ENCODE measurements around the gene METRNL. TPM values are rescaled to one million over a fixed set of nuclear protein-coding genes. Genes with fewer than 3 reads are reported as not detected.
A peak's percentile ranks its signal among the peaks of the same experiment; 100 is the strongest.

The METRNL gene
- total RNA-seq, 1 donor from 2014 or later = 156 TPM

GRCh38 chr17:83083368-83084201 is 4.2 kb downstream of the METRNL start:
- peak in 1 of 2 donors; percentile 96 for DNase-seq (ENCODE audit: extremely low spot score in 2 of 2)

GRCh38 chr17:83084214-83084613 is 4.8 kb downstream of the METRNL start:
- Histone ChIP-seq H3K4me3 (peak overlapping the region in 1 of 2 donors; percentile 19), H3K27ac (peak overlapping the region; percentile 86)
- intact Hi-C loops (cut with DNase I) = no loop called here

More at GRCh38 chr17:83083368-83084201, 4.2 kb downstream of the METRNL start:
- Histone ChIP-seq H3K9me3 (no peaks in the 10 kb centered on the region), H3K4me3 (peak overlapping the region in 1 of 2 donors; percentile 19), H3K4me1 (peaks cover 80% of the 10 kb centered on the region), H3K27me3 (no peaks in the 10 kb centered on the region), H3K27ac (peak overlapping the region; percentile 86), H3K36me3 (peaks cover 0 to 20% of the 10 kb centered on the region in 2 donors)
- intact Hi-C loops (cut with DNase I) = no loop called here
- TF ChIP-seq POLR2AphosphoS5 (IDR thresholded peaks at IDR 0.05; ENCODE audit: insufficient read depth in 1 of 2, low read depth in 1 of 2) (peak; percentile 32 to 96), POLR2A (IDR thresholded peaks at IDR 0.05) (peak in 1 of 2 donors; percentile 5), CTCF (IDR thresholded peaks at IDR 0.05) (no peak)

GRCh38 chr17:83084621-83085056 is 5.2 kb downstream of the METRNL start:
- intact Hi-C loops (cut with DNase I) = no loop called here
- Histone ChIP-seq H3K36me3 (peaks cover 0 to 20% of the 10 kb centered on the region in 2 donors), H3K4me1 (peaks cover 86% of the 10 kb centered on the region), H3K27me3 (no peaks in the 10 kb centered on the region), H3K27ac (peak overlapping the region; percentile 86), H3K9me3 (no peaks in the 10 kb centered on the region), H3K4me3 (peak overlapping the region in 1 of 2 donors; percentile 19)
- DNase-seq (ENCODE audit: extremely low spot score in 2 of 2) = no peak
- TF ChIP-seq POLR2A (IDR thresholded peaks at IDR 0.05) (no peak), CTCF (IDR thresholded peaks at IDR 0.05) (no peak), POLR2AphosphoS5 (IDR thresholded peaks at IDR 0.05; ENCODE audit: insufficient read depth in 1 of 2, low read depth in 1 of 2) (peak in 1 of 2 donors; percentile 16)

More at GRCh38 chr17:83084214-83084613, 4.8 kb downstream of the METRNL start:
- TF ChIP-seq POLR2A (IDR thresholded peaks at IDR 0.05) (no peak), POLR2AphosphoS5 (IDR thresholded peaks at IDR 0.05; ENCODE audit: insufficient read depth in 1 of 2, low read depth in 1 of 2) (no peak), CTCF (IDR thresholded peaks at IDR 0.05) (no peak)
- Histone ChIP-seq H3K4me1 (peaks cover 82% of the 10 kb centered on the region), H3K27me3 (no peaks in the 10 kb centered on the region), H3K36me3 (peaks cover 0 to 20% of the 10 kb centered on the region in 2 donors), H3K9me3 (no peaks in the 10 kb centered on the region)
- no peak for DNase-seq (ENCODE audit: extremely low spot score in 2 of 2)

GRCh38 chr17:83085103-83085502 is 5.7 kb downstream of the METRNL start:
- DNase-seq (ENCODE audit: extremely low spot score in 2 of 2) = no peak
- TF ChIP-seq POLR2A (IDR thresholded peaks at IDR 0.05) (no peak), POLR2AphosphoS5 (IDR thresholded peaks at IDR 0.05; ENCODE audit: insufficient read depth in 1 of 2, low read depth in 1 of 2) (no peak)
- Histone ChIP-seq H3K4me3 (no peak overlapping the region), H3K27me3 (no peaks in the 10 kb centered on the region), H3K27ac (peak overlapping the region; percentile 86), H3K36me3 (peaks cover 0 to 20% of the 10 kb centered on the region in 2 donors), H3K9me3 (no peaks in the 10 kb centered on the region), H3K4me1 (peaks cover 89% of the 10 kb centered on the region)
- intact Hi-C loops (cut with DNase I) = no loop called here

- H3K27me3 ChIP-seq = no peaks in the 10 kb centered on the region
- no peak overlapping the region for H3K4me3 ChIP-seq
- H3K4me1 ChIP-seq = peaks cover 94% of the 10 kb centered on the region
- DNase-seq (ENCODE audit: extremely low spot score in 2 of 2) = no peak
- TF ChIP-seq POLR2AphosphoS5 (IDR thresholded peaks at IDR 0.05; ENCODE audit: insufficient read depth in 1 of 2, low read depth in 1 of 2) (no peak), CTCF (IDR thresholded peaks at IDR 0.05) (no peak), POLR2A (IDR thresholded peaks at IDR 0.05) (no peak)
- peaks cover 0 to 20% of the 10 kb centered on the region in 2 donors for H3K36me3 ChIP-seq
- intact Hi-C loops (cut with DNase I) = no loop called here
- H3K9me3 ChIP-seq = no peaks in the 10 kb centered on the region
- peak overlapping the region; percentile 86 for H3K27ac ChIP-seq
Measured at GRCh38 chr17:83085526-83086198, 6.3 kb downstream of the METRNL start.
